ENCODE measurements around the gene ZFP3.

The ZFP3 gene

DNA sequence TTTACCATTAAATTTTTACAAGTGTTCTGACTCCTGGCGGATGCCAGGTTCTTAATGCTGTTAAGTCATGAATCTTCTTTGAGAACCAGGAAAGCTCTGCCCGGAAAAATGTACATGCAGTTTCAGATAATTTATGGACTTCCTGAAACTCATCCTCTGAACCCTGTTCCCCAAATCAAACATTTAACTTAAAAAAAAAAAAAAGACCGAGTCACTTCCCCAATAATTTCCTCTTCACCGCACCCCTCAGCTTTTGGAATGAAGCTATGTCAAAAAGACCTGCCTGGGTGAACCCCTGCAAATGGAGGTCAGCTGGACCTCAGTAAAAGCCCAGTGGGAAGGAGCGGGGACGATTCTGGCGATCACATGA lies 18.4 kb downstream of the ZFP3 start:
- Histone ChIP-seq H3K79me2 (ENCODE audit: insufficient read depth, low read length) (no peaks in the 10 kb centered on the region), H3K27ac (ENCODE audit: low read length) (no peak overlapping the region), H3K27me3 (ENCODE audit: insufficient read depth, low read length, poor library complexity) (no peaks in the 10 kb centered on the region), H4K20me1 (ENCODE audit: insufficient read depth, low read length) (no peaks in the 10 kb centered on the region), H2AFZ (ENCODE audit: low read depth, low read length) (no peak overlapping the region), H3K36me3 (ENCODE audit: insufficient read depth, low read length) (no peaks in the 10 kb centered on the region), H3K4me2 (ENCODE audit: insufficient read depth, low read length) (no peak overlapping the region), H3K9ac (ENCODE audit: low read depth, low read length) (no peak overlapping the region), H3K9me3 (ENCODE audit: insufficient read depth, low read length, severe bottlenecking) (peaks cover 19% of the 10 kb centered on the region), H3K4me3 (ENCODE audit: low read depth in 1 of 2, low read length in 2 of 2) (no peak overlapping the region), H3K4me1 (ENCODE audit: insufficient read depth, low read length) (no peaks in the 10 kb centered on the region)
- TF ChIP-seq, protein P1, sequence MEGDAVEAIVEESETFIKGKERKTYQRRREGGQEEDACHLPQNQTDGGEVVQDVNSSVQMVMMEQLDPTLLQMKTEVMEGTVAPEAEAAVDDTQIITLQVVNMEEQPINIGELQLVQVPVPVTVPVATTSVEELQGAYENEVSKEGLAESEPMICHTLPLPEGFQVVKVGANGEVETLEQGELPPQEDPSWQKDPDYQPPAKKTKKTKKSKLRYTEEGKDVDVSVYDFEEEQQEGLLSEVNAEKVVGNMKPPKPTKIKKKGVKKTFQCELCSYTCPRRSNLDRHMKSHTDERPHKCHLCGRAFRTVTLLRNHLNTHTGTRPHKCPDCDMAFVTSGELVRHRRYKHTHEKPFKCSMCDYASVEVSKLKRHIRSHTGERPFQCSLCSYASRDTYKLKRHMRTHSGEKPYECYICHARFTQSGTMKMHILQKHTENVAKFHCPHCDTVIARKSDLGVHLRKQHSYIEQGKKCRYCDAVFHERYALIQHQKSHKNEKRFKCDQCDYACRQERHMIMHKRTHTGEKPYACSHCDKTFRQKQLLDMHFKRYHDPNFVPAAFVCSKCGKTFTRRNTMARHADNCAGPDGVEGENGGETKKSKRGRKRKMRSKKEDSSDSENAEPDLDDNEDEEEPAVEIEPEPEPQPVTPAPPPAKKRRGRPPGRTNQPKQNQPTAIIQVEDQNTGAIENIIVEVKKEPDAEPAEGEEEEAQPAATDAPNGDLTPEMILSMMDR (IDR thresholded peaks at IDR 0.05; ENCODE audit: borderline replicate concordance, extremely low read depth, low read length, poor library complexity, severe bottlenecking), result no peak
- TF ChIP-seq EZH2 (IDR thresholded peaks at IDR 0.05; ENCODE audit: borderline replicate concordance, low read depth, low read length, severe bottlenecking), result no peak
- DNase-seq (no peak), ATAC-seq (ENCODE audit: insufficient read depth, low read depth) (no peak)

DNA sequence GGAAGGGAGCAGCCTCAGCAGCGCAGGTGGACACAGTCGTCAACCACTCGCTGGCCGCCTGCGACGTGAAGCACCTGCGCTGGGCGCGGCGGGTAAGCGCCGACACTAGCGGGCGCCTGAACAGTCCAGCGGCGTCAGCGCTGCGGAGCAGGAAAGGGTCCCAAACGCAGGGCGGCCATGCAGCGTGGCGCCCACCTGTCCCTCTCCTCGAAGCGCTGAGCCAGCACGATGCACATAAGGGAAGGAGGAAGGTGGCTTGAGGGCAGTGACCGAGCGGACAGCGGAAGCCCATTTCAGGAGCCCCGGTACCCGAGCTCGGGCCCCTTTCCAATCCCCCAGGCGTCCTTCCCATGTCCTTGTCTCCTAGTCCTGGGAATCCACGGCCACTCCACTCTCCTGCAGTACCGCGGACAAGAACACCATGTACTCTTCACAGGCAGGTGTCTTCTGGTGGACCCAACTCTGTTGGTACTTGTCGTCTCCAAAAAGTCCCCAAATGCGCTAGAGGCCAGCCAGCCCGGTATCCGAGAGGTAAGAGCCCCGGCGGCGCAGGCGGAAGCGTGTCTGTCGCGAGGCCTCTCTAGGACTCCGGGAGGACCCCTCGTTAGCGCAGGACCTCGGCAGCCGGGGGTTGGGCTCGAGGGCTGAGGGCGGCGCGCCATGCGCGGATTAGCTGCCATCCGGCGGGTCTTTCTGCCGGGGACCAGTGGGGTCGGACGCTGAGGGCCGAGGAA lies 19.0 kb downstream of the ZFP3 start:
- Histone ChIP-seq H3K79me2 (ENCODE audit: insufficient read depth, low read length) (no peaks in the 10 kb centered on the region), H3K36me3 (ENCODE audit: insufficient read depth, low read length) (no peaks in the 10 kb centered on the region), H3K27ac (ENCODE audit: low read length) (no peak overlapping the region), H2AFZ (ENCODE audit: low read depth, low read length) (no peak overlapping the region), H3K9ac (ENCODE audit: low read depth, low read length) (no peak overlapping the region), H3K4me1 (ENCODE audit: insufficient read depth, low read length) (no peaks in the 10 kb centered on the region), H4K20me1 (ENCODE audit: insufficient read depth, low read length) (no peaks in the 10 kb centered on the region), H3K9me3 (ENCODE audit: insufficient read depth, low read length, severe bottlenecking) (peaks cover 14% of the 10 kb centered on the region), H3K4me2 (ENCODE audit: insufficient read depth, low read length) (no peak overlapping the region), H3K4me3 (ENCODE audit: low read depth in 1 of 2, low read length in 2 of 2) (no peak overlapping the region), H3K27me3 (ENCODE audit: insufficient read depth, low read length, poor library complexity) (no peaks in the 10 kb centered on the region)
- no peak for DNase-seq
- TF ChIP-seq EZH2 (IDR thresholded peaks at IDR 0.05; ENCODE audit: borderline replicate concordance, low read depth, low read length, severe bottlenecking), result no peak
- TF ChIP-seq, protein P1 (IDR thresholded peaks at IDR 0.05; ENCODE audit: borderline replicate concordance, extremely low read depth, low read length, poor library complexity, severe bottlenecking), result no peak
- no peak for ATAC-seq (ENCODE audit: insufficient read depth, low read depth)

DNA sequence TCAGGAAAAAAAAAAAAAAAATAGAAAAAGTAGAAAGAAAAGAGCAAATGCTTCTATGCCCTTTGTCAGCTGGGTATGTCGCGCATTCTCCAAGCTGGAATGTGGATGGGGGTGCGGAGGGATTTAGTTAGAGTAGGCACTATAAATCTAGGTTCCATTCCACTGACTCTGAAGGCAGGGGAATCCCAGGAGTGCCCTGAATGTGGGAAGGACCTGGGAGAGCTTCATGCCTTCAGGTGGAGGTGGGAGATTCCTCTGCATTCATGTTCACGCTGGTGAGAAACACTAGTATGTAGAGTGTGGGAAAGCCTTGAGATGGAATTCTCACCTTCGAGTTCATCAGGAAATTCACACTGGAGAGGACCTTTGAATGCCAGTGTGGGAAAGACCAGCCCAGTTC lies 21.0 kb downstream of the ZFP3 start:
- Histone ChIP-seq H3K79me2 (ENCODE audit: insufficient read depth, low read length) (no peaks in the 10 kb centered on the region), H3K4me2 (ENCODE audit: insufficient read depth, low read length) (no peak overlapping the region), H2AFZ (ENCODE audit: low read depth, low read length) (no peak overlapping the region), H3K27me3 (ENCODE audit: insufficient read depth, low read length, poor library complexity) (no peaks in the 10 kb centered on the region), H4K20me1 (ENCODE audit: insufficient read depth, low read length) (peaks cover 4% of the 10 kb centered on the region; the same call in 1 of the 2 replicates), H3K4me3 (ENCODE audit: low read depth in 1 of 2, low read length in 2 of 2) (no peak overlapping the region), H3K27ac (ENCODE audit: low read length) (no peak overlapping the region), H3K9me3 (ENCODE audit: insufficient read depth, low read length, severe bottlenecking) (no peaks in the 10 kb centered on the region), H3K36me3 (ENCODE audit: insufficient read depth, low read length) (no peaks in the 10 kb centered on the region), H3K4me1 (ENCODE audit: insufficient read depth, low read length) (no peaks in the 10 kb centered on the region), H3K9ac (ENCODE audit: low read depth, low read length) (no peak overlapping the region)
- no peak for DNase-seq
- ATAC-seq (ENCODE audit: insufficient read depth, low read depth), result no peak
- TF ChIP-seq EZH2 (IDR thresholded peaks at IDR 0.05; ENCODE audit: borderline replicate concordance, low read depth, low read length, severe bottlenecking), result no peak
- TF ChIP-seq, protein P1 (IDR thresholded peaks at IDR 0.05; ENCODE audit: borderline replicate concordance, extremely low read depth, low read length, poor library complexity, severe bottlenecking), result no peak

Data from DND-41 (cell line).